ENCODE measurements around the gene PSMA8. TPM values are rescaled to one million over a fixed set of nuclear protein-coding genes. Genes with fewer than 3 reads are reported as not detected.

Gene PSMA8
- total RNA-seq, 1 experiment from 2014 or later = not detected

GRCh38 chr18:26090130-26091046 lies 43.3 kb upstream of the PSMA8 start, which contains the start of gene SS18:
TSS of gene SS18 (minus strand) at chr18:26090613. CDS start at chr18:26090569, 44 bp downstream.
- H4K8ac ChIP-seq (replicated peaks; ENCODE audit: insufficient read length, low read depth, low read length) = no peak within 1 kb of the TSS
- peak; percentile 93 for DNase-seq
- no peak within 1 kb of the TSS for H3K23ac ChIP-seq (ENCODE audit: insufficient read length, low read depth, low read length)
- no peak within 1 kb of the TSS for H2BK15ac ChIP-seq (ENCODE audit: low read depth, low read length)
- peak within 1 kb of the TSS; percentile 48 for H4K91ac ChIP-seq (ENCODE audit: insufficient read length, low read depth, low read length)
- Mint-ChIP-seq H3K27ac (peak within 1 kb of the TSS; percentile 92 to 98 (median 96)), H3K4me1 (peaks cover 18 to 23% of the 10 kb centered on the region in 2 experiments), H3K4me3 (peak within 1 kb of the TSS; percentile 91 to 95), H3K36me3 (ENCODE audit: insufficient read depth in 1 of 3, low read depth in 3 of 3) (peaks cover 3 to 14% (median 13%) of the 10 kb centered on the region in 3 experiments; a peak in 5 of 7 replicates), H3K27me3 (ENCODE audit: low read depth) (no peaks in the 10 kb centered on the region), H3K9me3 (no peaks in the 10 kb centered on the region)
- H3K14ac ChIP-seq (ENCODE audit: insufficient read depth, low read length) = peak within 1 kb of the TSS; percentile 96
- H3K23me2 ChIP-seq (ENCODE audit: insufficient read length, low read depth, low read length, poor library complexity, severe bottlenecking) = peaks cover 9% of the 10 kb centered on the region
- H3K9me3 ChIP-seq (ENCODE audit: control insufficient read depth, low read depth, low read length) = no peaks in the 10 kb centered on the region
- peak within 1 kb of the TSS; percentile 56 for H4K5ac ChIP-seq (ENCODE audit: insufficient read length, low read depth, low read length)
- H2AK5ac ChIP-seq (ENCODE audit: insufficient read length, low read length) = no peak within 1 kb of the TSS
- no peaks in the 10 kb centered on the region for H4K20me1 ChIP-seq (ENCODE audit: control insufficient read depth, insufficient read depth, insufficient read length)
- H3T11ph ChIP-seq (ENCODE audit: low read length) = no peak within 1 kb of the TSS
- H2BK5ac ChIP-seq (ENCODE audit: insufficient read length, low read length) = no peak within 1 kb of the TSS
- H3K18ac ChIP-seq (ENCODE audit: insufficient read length, low read depth, low read length) = peak within 1 kb of the TSS; percentile 94
- H3K27me3 ChIP-seq (ENCODE audit: insufficient read depth, low read length) = no peaks in the 10 kb centered on the region
- peak within 1 kb of the TSS; percentile 76 for H3K4me2 ChIP-seq (ENCODE audit: insufficient read depth, insufficient read length, low read length)
- H3K4ac ChIP-seq (ENCODE audit: low read depth, low read length) = no peak within 1 kb of the TSS
- no peaks in the 10 kb centered on the region; the same call in 1 of the 2 replicates for H3K4me1 ChIP-seq (ENCODE audit: insufficient read depth, low read length)
- H3K79me2 ChIP-seq (ENCODE audit: insufficient read depth, low read length) = peaks cover 10% of the 10 kb centered on the region; the same call in 1 of the 2 replicates
- H2BK12ac ChIP-seq (ENCODE audit: insufficient read length, low read depth, low read length) = no peak within 1 kb of the TSS
- WGBS (ENCODE audit: extremely low coverage, insufficient read length, low lambda C conversion rate) = no CpG with 5 or more reads among the region's 89 CpGs
- H3K79me1 ChIP-seq (ENCODE audit: insufficient read depth, low read depth, low read length, poor library complexity, severe bottlenecking) = no peaks in the 10 kb centered on the region
- H3K56ac ChIP-seq (ENCODE audit: insufficient read length, low read depth, low read length) = no peak within 1 kb of the TSS
- H3K9ac ChIP-seq (ENCODE audit: extremely low read depth, insufficient read length, low read length) = peak within 1 kb of the TSS; percentile 88
- H2BK20ac ChIP-seq (ENCODE audit: low read depth, low read length, poor library complexity, severe bottlenecking) = no peak within 1 kb of the TSS
- H2BK120ac ChIP-seq (ENCODE audit: low read depth, low read length, poor library complexity, severe bottlenecking) = no peak within 1 kb of the TSS
- H3K27ac ChIP-seq (ENCODE audit: insufficient read length, low read depth, low read length) = peak within 1 kb of the TSS; percentile 31
- H2AFZ ChIP-seq (ENCODE audit: low read length) = peak within 1 kb of the TSS; percentile 48
- no peak for TF ChIP-seq CTCF (conservative IDR thresholded peaks at IDR 0.05)

All from H9 (cell line).